A549 (cell line): ENCODE measurements around the gene CPT1B. TPM values are rescaled to one million over a fixed set of nuclear protein-coding genes. Genes with fewer than 3 reads are reported as not detected.

Experiments used
- polyA plus RNA-seq, 4 experiments: library from polyadenylated mRNA; depleted of rRNA in 3 of 4; stranded (reverse); fragments of >200 nt; fragmentation: RNase III in 1 of 4; extraction: RNeasy Plus Mini Kit Qiagen cat#74134 plus additional on column Dnase treatment in 1 of 4; gene quantifications; 2 replicates in 3 of 4; 3 replicates in 1 of 4; pipeline ENCODE4 v1.2.3, GENCODE V29; 2011 to 2017

CPT1B gene
- polyA plus RNA-seq, 2 of the 4 experiments (the other 2 are of a cell fraction) = 12.1 to 26.5 TPM

Other genes with a start within 250 kb of the CPT1B start
- gene PPP6R2, start 235.1 kb downstream of the CPT1B start, polyA plus RNA-seq (2011; rRNA removed) = 9.5 and 9.6 TPM in 2 replicates
- 13.2 to 15.1 TPM (median 14.7 TPM) in 3 replicates for gene PPP6R2, start 235.1 kb downstream of the CPT1B start, polyA plus RNA-seq (2017; fragmentation: RNase III; extraction: RNeasy Plus Mini Kit Qiagen cat#74134 plus additional on column Dnase treatment)
- gene SBF1, start 103.4 kb downstream of the CPT1B start, polyA plus RNA-seq (2011; rRNA removed) = 9.6 and 12.7 TPM in 2 replicates
- 19.5 to 23.0 TPM (median 20.9 TPM) in 3 replicates for gene SBF1, start 103.4 kb downstream of the CPT1B start, polyA plus RNA-seq (2017; fragmentation: RNase III; extraction: RNeasy Plus Mini Kit Qiagen cat#74134 plus additional on column Dnase treatment)
- 0.99 and 1.1 TPM in 2 replicates for gene ADM2, start 96.9 kb downstream of the CPT1B start, polyA plus RNA-seq (2011; rRNA removed)
- gene ADM2, start 96.9 kb downstream of the CPT1B start, polyA plus RNA-seq (2017; fragmentation: RNase III; extraction: RNeasy Plus Mini Kit Qiagen cat#74134 plus additional on column Dnase treatment) = 0.46 to 0.62 TPM (median 0.50 TPM) in 3 replicates
- 0.08 and 0.20 TPM in 2 replicates for gene MIOX, start 91.6 kb downstream of the CPT1B start, polyA plus RNA-seq (2011; rRNA removed)
- not detected in 3 replicates for gene MIOX, start 91.6 kb downstream of the CPT1B start, polyA plus RNA-seq (2017; fragmentation: RNase III; extraction: RNeasy Plus Mini Kit Qiagen cat#74134 plus additional on column Dnase treatment)
- 13.0 and 15.1 TPM in 2 replicates for gene LMF2, start 70.7 kb downstream of the CPT1B start, polyA plus RNA-seq (2011; rRNA removed)
- 31.8 to 34.2 TPM (median 32.5 TPM) in 3 replicates for gene LMF2, start 70.7 kb downstream of the CPT1B start, polyA plus RNA-seq (2017; fragmentation: RNase III; extraction: RNeasy Plus Mini Kit Qiagen cat#74134 plus additional on column Dnase treatment)
- 13.9 and 14.3 TPM in 2 replicates for gene NCAPH2, start 70.2 kb downstream of the CPT1B start, polyA plus RNA-seq (2011; rRNA removed)
- 27.7 to 29.4 TPM (median 29.1 TPM) in 3 replicates for gene NCAPH2, start 70.2 kb downstream of the CPT1B start, polyA plus RNA-seq (2017; fragmentation: RNase III; extraction: RNeasy Plus Mini Kit Qiagen cat#74134 plus additional on column Dnase treatment)
- 0.37 and 1.9 TPM in 2 replicates for gene SCO2, start 52.8 kb downstream of the CPT1B start, polyA plus RNA-seq (2011; rRNA removed)
- 1.7 to 2.6 TPM (median 2.3 TPM) in 3 replicates for gene SCO2, start 52.8 kb downstream of the CPT1B start, polyA plus RNA-seq (2017; fragmentation: RNase III; extraction: RNeasy Plus Mini Kit Qiagen cat#74134 plus additional on column Dnase treatment)
- gene TYMP, start 48.4 kb downstream of the CPT1B start, polyA plus RNA-seq (2011; rRNA removed) = 4.8 and 5.9 TPM in 2 replicates
- gene TYMP, start 48.4 kb downstream of the CPT1B start, polyA plus RNA-seq (2017; fragmentation: RNase III; extraction: RNeasy Plus Mini Kit Qiagen cat#74134 plus additional on column Dnase treatment) = 9.0 to 11.0 TPM (median 10.6 TPM) in 3 replicates
- gene KLHDC7B, start 32.5 kb downstream of the CPT1B start, polyA plus RNA-seq (2011; rRNA removed) = 0.09 and 0.15 TPM in 2 replicates
- gene KLHDC7B, start 32.5 kb downstream of the CPT1B start, polyA plus RNA-seq (2017; fragmentation: RNase III; extraction: RNeasy Plus Mini Kit Qiagen cat#74134 plus additional on column Dnase treatment) = not detected in 3 replicates
- 0.30 and 0.59 TPM in 2 replicates for gene SYCE3, start 15.5 kb downstream of the CPT1B start, polyA plus RNA-seq (2011; rRNA removed)
- 0.29 to 0.45 TPM in 2 of 3 replicates, not detected in the other for gene SYCE3, start 15.5 kb downstream of the CPT1B start, polyA plus RNA-seq (2017; fragmentation: RNase III; extraction: RNeasy Plus Mini Kit Qiagen cat#74134 plus additional on column Dnase treatment)
- 16.4 and 22.7 TPM in 2 replicates for gene CHKB, start 4.4 kb upstream of the CPT1B start, polyA plus RNA-seq (2011; rRNA removed)
- gene CHKB, start 4.4 kb upstream of the CPT1B start, polyA plus RNA-seq (2017; fragmentation: RNase III; extraction: RNeasy Plus Mini Kit Qiagen cat#74134 plus additional on column Dnase treatment) = 21.0 to 26.1 TPM (median 25.8 TPM) in 3 replicates
- gene MAPK8IP2, start 22.4 kb upstream of the CPT1B start, polyA plus RNA-seq (2011; rRNA removed) = 0.75 and 0.76 TPM in 2 replicates
- gene MAPK8IP2, start 22.4 kb upstream of the CPT1B start, polyA plus RNA-seq (2017; fragmentation: RNase III; extraction: RNeasy Plus Mini Kit Qiagen cat#74134 plus additional on column Dnase treatment) = 2.2 to 3.0 TPM (median 2.8 TPM) in 3 replicates
- 7.7 and 9.1 TPM in 2 replicates for gene ARSA, start 49.7 kb upstream of the CPT1B start, polyA plus RNA-seq (2011; rRNA removed)
- gene ARSA, start 49.7 kb upstream of the CPT1B start, polyA plus RNA-seq (2017; fragmentation: RNase III; extraction: RNeasy Plus Mini Kit Qiagen cat#74134 plus additional on column Dnase treatment) = 15.9 to 22.5 TPM (median 19.5 TPM) in 3 replicates
- 0.52 and 0.53 TPM in 2 replicates for gene SHANK3, start 94.4 kb upstream of the CPT1B start, polyA plus RNA-seq (2011; rRNA removed)
- gene SHANK3, start 94.4 kb upstream of the CPT1B start, polyA plus RNA-seq (2017; fragmentation: RNase III; extraction: RNeasy Plus Mini Kit Qiagen cat#74134 plus additional on column Dnase treatment) = 2.1 to 2.4 TPM (median 2.3 TPM) in 3 replicates
- gene ACR, start 159.8 kb upstream of the CPT1B start, polyA plus RNA-seq (2011; rRNA removed) = not detected in 2 replicates
- 0.11 TPM in 1 of 3 replicates, not detected in the others for gene ACR, start 159.8 kb upstream of the CPT1B start, polyA plus RNA-seq (2017; fragmentation: RNase III; extraction: RNeasy Plus Mini Kit Qiagen cat#74134 plus additional on column Dnase treatment)
- 32.6 and 35.7 TPM in 2 replicates for gene RABL2B, start 205.2 kb upstream of the CPT1B start, polyA plus RNA-seq (2011; rRNA removed)
- gene RABL2B, start 205.2 kb upstream of the CPT1B start, polyA plus RNA-seq (2017; fragmentation: RNase III; extraction: RNeasy Plus Mini Kit Qiagen cat#74134 plus additional on column Dnase treatment) = 22.1 to 25.5 TPM (median 24.0 TPM) in 3 replicates